Measurements from ENCODE around the gene AGER. TPM values are rescaled to one million over a fixed set of nuclear protein-coding genes. Genes with fewer than 3 reads are reported as not detected.

The AGER gene
- total RNA-seq (2014; rRNA removed; shearing (Covaris generic); ENCODE audit: low replicate concordance), result 9.0 and 9.2 TPM in 2 replicates

DNA sequence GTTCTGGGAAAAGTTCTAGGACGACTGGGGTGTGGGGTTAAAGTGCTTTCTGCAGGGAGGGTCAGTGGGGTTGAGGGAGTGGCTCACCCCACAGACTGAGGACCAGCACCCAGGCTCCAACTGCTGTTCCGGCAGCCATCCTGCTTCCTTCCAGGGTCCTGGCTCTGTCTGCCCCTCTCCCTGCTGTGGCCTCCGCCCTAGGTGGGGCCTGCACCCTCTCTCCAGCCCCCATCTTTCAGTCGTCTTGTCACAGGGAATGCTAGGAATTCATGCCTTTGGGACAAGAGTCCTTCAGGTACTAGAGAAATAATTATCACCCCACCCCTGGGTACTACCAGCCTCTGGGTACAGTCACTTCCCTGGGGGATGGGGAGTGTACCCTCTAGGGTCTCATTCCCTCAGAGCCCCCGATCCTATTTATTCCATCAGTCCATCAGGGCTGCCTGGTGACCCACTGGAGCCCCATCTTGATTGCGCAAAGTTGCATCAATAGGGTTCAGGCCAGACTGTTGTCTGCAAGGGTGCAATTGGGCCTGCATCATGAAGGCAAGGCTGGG, at the start of gene AGER:
Gene AGER, minus strand, starts transcription at position 170 of the 557 bp plus-strand sequence. Its CDS starts 31 bp downstream, at position 139.
- H3K4me2 ChIP-seq (ENCODE audit: low read depth, low read length, poor library complexity, severe bottlenecking), result no peak within 1 kb of the TSS
- H3K9ac ChIP-seq (ENCODE audit: low read length), result no peak within 1 kb of the TSS
- peaks cover 29% of the 10 kb centered on the region for H3K79me2 ChIP-seq (ENCODE audit: low read length)
- no peaks in the 10 kb centered on the region for H3K27me3 ChIP-seq (ENCODE audit: low read length)
- H3K36me3 ChIP-seq (ENCODE audit: insufficient read depth, low read length), result peaks cover 9% of the 10 kb centered on the region
- DNase-seq, result no peak
- H3K9me2 ChIP-seq (replicated peaks; ENCODE audit: insufficient read depth, low read length), result no peaks in the 10 kb centered on the region
- no peak within 1 kb of the TSS for H3K27ac ChIP-seq (ENCODE audit: low read length)
- H2AFZ ChIP-seq (ENCODE audit: low read length), result no peak within 1 kb of the TSS
- H4K20me1 ChIP-seq (ENCODE audit: insufficient read depth, low read depth, low read length), result no peaks in the 10 kb centered on the region
- H3K4me1 ChIP-seq (ENCODE audit: low read length), result peaks cover 51% of the 10 kb centered on the region
- no peaks in the 10 kb centered on the region for H3K9me3 ChIP-seq (ENCODE audit: low read length)
- H3K4me3 ChIP-seq (ENCODE audit: low read length), result no peak within 1 kb of the TSS

DNA sequence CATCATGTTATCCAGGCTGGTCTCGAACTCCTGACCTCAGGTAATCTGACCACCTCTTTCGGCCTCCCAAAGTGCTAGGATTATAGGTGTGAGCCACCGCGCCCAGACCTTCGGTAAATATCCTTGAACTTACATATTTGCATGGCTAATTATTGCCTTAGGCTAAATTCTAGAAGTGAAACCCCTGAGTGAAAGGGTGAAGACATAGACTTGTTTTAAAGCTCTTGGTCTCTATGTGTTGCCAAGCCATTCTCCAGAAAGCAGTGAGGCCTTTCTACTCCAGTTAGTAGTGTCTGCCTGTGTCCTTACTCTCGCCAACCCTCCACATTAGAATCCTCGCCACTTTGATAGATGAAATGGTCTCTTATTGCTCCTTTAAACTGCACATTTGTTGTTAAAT, 42.4 kb upstream of the AGER start:
- H3K4me2 ChIP-seq (ENCODE audit: low read depth, low read length, poor library complexity, severe bottlenecking), result peak overlapping the region; percentile 4
- no peak overlapping the region for H3K9ac ChIP-seq (ENCODE audit: low read length)
- H4K20me1 ChIP-seq (ENCODE audit: insufficient read depth, low read depth, low read length), result no peaks in the 10 kb centered on the region
- H3K27me3 ChIP-seq (ENCODE audit: low read length), result no peaks in the 10 kb centered on the region
- H3K4me1 ChIP-seq (ENCODE audit: low read length), result peaks cover 47% of the 10 kb centered on the region
- no peak overlapping the region for H2AFZ ChIP-seq (ENCODE audit: low read length)
- no peaks in the 10 kb centered on the region for H3K36me3 ChIP-seq (ENCODE audit: insufficient read depth, low read length)
- H3K9me2 ChIP-seq (replicated peaks; ENCODE audit: insufficient read depth, low read length), result no peaks in the 10 kb centered on the region
- H3K27ac ChIP-seq (ENCODE audit: low read length), result no peak overlapping the region
- no peak overlapping the region for H3K4me3 ChIP-seq (ENCODE audit: low read length)
- H3K9me3 ChIP-seq (ENCODE audit: low read length), result no peaks in the 10 kb centered on the region
- no peaks in the 10 kb centered on the region for H3K79me2 ChIP-seq (ENCODE audit: low read length)
- DNase-seq, result peak; percentile 60

DNA sequence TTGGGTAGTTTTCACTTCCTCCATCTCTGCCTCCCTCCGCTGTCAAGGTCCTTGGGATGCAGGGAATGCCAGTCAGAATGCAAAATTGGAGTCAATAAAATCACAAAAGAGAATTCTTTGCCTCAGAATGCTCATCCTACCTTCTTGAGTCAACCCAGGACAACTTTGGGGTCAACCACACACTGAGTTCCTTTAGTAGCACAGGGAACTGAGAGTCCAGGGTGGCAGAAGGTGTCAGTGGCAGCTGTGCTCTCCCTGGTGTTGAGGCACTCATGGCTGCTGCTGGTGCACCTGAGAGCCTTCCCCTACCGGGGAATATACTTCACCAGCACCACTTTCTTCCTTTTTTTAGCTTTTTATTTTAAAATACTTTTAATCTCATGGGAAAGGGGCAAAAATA, 40.6 kb upstream of the AGER start:
- Histone ChIP-seq H2AFZ (ENCODE audit: low read length) (no peak overlapping the region), H3K27ac (ENCODE audit: low read length) (peak overlapping the region; percentile 28; the same call in 1 of the 2 replicates), H3K9me2 (replicated peaks; ENCODE audit: insufficient read depth, low read length) (no peaks in the 10 kb centered on the region), H3K4me2 (ENCODE audit: low read depth, low read length, poor library complexity, severe bottlenecking) (no peak overlapping the region), H3K79me2 (ENCODE audit: low read length) (no peaks in the 10 kb centered on the region), H3K9me3 (ENCODE audit: low read length) (no peaks in the 10 kb centered on the region), H4K20me1 (ENCODE audit: insufficient read depth, low read depth, low read length) (no peaks in the 10 kb centered on the region), H3K27me3 (ENCODE audit: low read length) (no peaks in the 10 kb centered on the region), H3K4me1 (ENCODE audit: low read length) (peaks cover 55% of the 10 kb centered on the region), H3K4me3 (ENCODE audit: low read length) (no peak overlapping the region), H3K9ac (ENCODE audit: low read length) (no peak overlapping the region), H3K36me3 (ENCODE audit: insufficient read depth, low read length) (no peaks in the 10 kb centered on the region)
- DNase-seq, result peak; percentile 52

DNA sequence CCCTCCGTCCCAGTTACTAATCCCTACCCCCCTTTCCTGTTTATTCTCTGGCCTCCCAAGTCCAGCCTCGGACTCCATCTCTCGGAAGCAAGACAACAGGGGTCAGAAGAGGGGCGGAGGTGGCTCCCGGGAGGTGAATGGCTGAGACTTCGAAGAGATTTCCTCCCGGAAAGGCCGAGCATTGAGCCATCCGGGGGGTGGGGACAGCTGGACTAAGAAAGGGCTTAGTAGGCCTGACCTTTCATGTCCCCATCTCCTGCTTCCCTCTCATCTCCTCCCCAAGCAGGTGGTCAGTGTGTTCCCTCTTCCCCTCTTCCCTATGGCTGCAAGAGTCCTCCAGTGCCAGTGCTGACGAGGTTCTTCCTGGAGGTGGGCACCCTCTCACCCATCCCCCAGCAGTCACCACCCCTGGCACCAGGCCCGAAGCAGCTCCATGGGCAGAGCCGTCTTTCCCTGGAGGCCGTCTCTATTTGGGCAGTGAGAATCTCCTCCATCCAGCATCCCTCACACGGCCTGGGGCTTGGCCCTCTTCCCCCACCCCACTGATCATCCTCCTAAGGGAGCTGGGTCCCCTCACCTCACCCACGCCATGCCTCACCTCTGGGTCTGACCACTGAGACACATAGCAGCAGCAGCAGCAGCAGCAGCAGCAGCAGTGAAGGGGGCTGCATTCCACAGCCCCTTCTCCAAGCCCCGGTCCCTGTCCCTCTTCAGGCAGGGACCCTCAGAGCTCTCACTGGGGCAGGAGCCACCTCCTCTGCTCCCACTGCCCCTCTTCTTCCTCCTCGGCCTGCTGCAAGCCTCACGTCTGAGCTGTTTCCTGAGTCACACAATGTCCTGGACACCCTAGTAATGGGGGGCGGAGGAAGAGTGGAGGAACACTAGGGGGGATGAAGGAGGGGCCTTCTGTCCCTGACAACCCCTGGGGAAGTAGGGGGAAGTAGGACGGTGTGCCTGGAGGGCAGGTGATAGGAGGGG, 39.5 kb upstream of the AGER start, which contains the start of gene NOTCH4:
Gene NOTCH4, minus strand, starts transcription at position 810 of the 978 bp plus-strand sequence. Its CDS starts 139 bp downstream, at position 671.
- Histone ChIP-seq H3K4me3 (ENCODE audit: low read length) (no peak within 1 kb of the TSS), H3K79me2 (ENCODE audit: low read length) (no peaks in the 10 kb centered on the region), H3K9ac (ENCODE audit: low read length) (no peak within 1 kb of the TSS), H3K27ac (ENCODE audit: low read length) (peak within 1 kb of the TSS; percentile 28; the same call in 1 of the 2 replicates), H3K4me1 (ENCODE audit: low read length) (peaks cover 55% of the 10 kb centered on the region), H3K9me3 (ENCODE audit: low read length) (no peaks in the 10 kb centered on the region), H3K9me2 (replicated peaks; ENCODE audit: insufficient read depth, low read length) (no peaks in the 10 kb centered on the region), H4K20me1 (ENCODE audit: insufficient read depth, low read depth, low read length) (no peaks in the 10 kb centered on the region), H3K27me3 (ENCODE audit: low read length) (no peaks in the 10 kb centered on the region), H3K36me3 (ENCODE audit: insufficient read depth, low read length) (no peaks in the 10 kb centered on the region), H2AFZ (ENCODE audit: low read length) (no peak within 1 kb of the TSS), H3K4me2 (ENCODE audit: low read depth, low read length, poor library complexity, severe bottlenecking) (no peak within 1 kb of the TSS)
- DNase-seq, result peak; percentile 35

DNA sequence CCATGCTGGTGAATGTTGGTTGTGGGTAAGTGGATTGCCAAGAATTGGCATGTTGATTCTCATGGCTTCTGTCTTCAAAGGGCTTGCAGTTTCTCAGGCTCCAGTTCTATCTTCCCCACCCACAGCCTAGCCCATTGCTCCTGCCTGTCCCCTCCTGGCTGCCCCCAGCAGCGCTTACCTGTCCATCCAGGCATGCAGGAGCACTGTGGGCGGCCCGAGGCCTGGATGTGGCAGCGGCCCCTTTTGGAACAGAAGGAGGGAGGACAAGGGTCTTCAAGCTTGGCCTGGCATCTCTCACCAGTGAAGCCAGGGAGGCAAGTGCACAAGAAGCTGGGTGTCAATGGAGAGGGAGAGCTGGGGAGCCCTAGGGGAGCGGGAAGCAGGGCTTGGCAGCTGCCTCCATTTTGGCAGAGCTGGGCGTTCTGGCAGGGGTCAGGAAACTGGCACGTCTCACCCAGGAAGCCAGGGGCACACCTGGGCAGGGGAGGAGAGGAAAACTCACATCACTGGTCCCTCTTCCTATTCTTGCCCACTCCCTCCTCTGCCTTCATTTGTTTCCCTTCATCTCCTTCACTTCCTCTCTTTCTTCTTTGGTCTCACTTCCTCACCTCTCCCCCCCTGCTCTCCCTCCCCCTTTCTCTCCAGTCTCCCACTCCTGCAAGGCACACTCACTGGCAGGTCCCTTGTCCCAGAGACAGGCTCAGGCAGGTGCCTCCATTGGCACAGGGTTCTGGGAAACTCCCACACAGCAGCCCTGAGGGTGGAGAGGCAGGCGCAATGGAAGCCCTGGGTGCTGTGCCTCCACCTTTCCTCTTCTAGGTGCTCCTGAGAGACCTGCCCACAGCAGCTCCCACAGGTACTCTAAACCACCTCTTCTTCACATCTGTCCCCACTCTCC, 38.5 kb upstream of the AGER start:
- H3K9me3 ChIP-seq (ENCODE audit: low read length), result no peaks in the 10 kb centered on the region
- H3K9me2 ChIP-seq (replicated peaks; ENCODE audit: insufficient read depth, low read length), result no peaks in the 10 kb centered on the region
- H3K4me1 ChIP-seq (ENCODE audit: low read length), result peaks cover 55% of the 10 kb centered on the region
- no peak overlapping the region for H3K9ac ChIP-seq (ENCODE audit: low read length)
- H3K4me2 ChIP-seq (ENCODE audit: low read depth, low read length, poor library complexity, severe bottlenecking), result peak overlapping the region; percentile 23
- no peak overlapping the region; the same call in 1 of the 2 replicates for H2AFZ ChIP-seq (ENCODE audit: low read length)
- peak; percentile 39 for DNase-seq
- no peak overlapping the region for H3K4me3 ChIP-seq (ENCODE audit: low read length)
- no peaks in the 10 kb centered on the region for H3K27me3 ChIP-seq (ENCODE audit: low read length)
- H3K79me2 ChIP-seq (ENCODE audit: low read length), result no peaks in the 10 kb centered on the region
- H3K27ac ChIP-seq (ENCODE audit: low read length), result no peak overlapping the region
- no peaks in the 10 kb centered on the region for H4K20me1 ChIP-seq (ENCODE audit: insufficient read depth, low read depth, low read length)
- no peaks in the 10 kb centered on the region for H3K36me3 ChIP-seq (ENCODE audit: insufficient read depth, low read length)

- Histone ChIP-seq H2AFZ (ENCODE audit: low read length) (no peak overlapping the region), H3K9me2 (replicated peaks; ENCODE audit: insufficient read depth, low read length) (no peaks in the 10 kb centered on the region), H3K79me2 (ENCODE audit: low read length) (no peaks in the 10 kb centered on the region), H3K4me2 (ENCODE audit: low read depth, low read length, poor library complexity, severe bottlenecking) (no peak overlapping the region), H3K9ac (ENCODE audit: low read length) (no peak overlapping the region), H3K4me3 (ENCODE audit: low read length) (no peak overlapping the region), H4K20me1 (ENCODE audit: insufficient read depth, low read depth, low read length) (no peaks in the 10 kb centered on the region), H3K9me3 (ENCODE audit: low read length) (no peaks in the 10 kb centered on the region), H3K27ac (ENCODE audit: low read length) (no peak overlapping the region), H3K36me3 (ENCODE audit: insufficient read depth, low read length) (no peaks in the 10 kb centered on the region), H3K4me1 (ENCODE audit: low read length) (peaks cover 39% of the 10 kb centered on the region), H3K27me3 (ENCODE audit: low read length) (no peaks in the 10 kb centered on the region)
- peak; percentile 29 for DNase-seq
These were observed 36.0 kb upstream of the AGER start for GRCh38 chr6:32220021-32220420.

DNA sequence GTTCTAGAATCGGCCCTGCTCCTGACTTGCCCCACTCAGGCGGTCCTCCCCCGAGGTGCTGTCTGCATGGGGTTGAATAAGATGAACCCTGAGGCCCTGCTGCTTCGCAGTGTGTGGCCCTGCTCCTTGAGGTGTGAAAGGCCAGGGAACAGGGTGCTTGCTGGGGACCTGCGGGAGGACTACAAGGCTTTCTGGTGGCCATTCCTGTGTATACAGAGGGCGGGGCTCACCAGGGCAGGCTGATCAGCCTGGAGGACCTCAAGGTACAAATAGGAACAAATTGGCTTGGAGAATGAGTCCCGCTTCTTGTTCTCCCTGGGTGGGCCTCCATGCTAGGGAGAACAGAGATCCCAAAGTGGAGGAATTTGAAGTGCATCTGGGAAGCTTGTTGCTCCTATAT, 34.1 kb upstream of the AGER start:
- Histone ChIP-seq H4K20me1 (ENCODE audit: insufficient read depth, low read depth, low read length) (no peaks in the 10 kb centered on the region), H3K4me2 (ENCODE audit: low read depth, low read length, poor library complexity, severe bottlenecking) (no peak overlapping the region), H3K9ac (ENCODE audit: low read length) (no peak overlapping the region), H3K4me3 (ENCODE audit: low read length) (no peak overlapping the region), H3K27ac (ENCODE audit: low read length) (no peak overlapping the region), H3K27me3 (ENCODE audit: low read length) (no peaks in the 10 kb centered on the region), H3K36me3 (ENCODE audit: insufficient read depth, low read length) (no peaks in the 10 kb centered on the region), H2AFZ (ENCODE audit: low read length) (no peak overlapping the region), H3K9me2 (replicated peaks; ENCODE audit: insufficient read depth, low read length) (no peaks in the 10 kb centered on the region), H3K4me1 (ENCODE audit: low read length) (peaks cover 25% of the 10 kb centered on the region), H3K9me3 (ENCODE audit: low read length) (no peaks in the 10 kb centered on the region), H3K79me2 (ENCODE audit: low read length) (no peaks in the 10 kb centered on the region)
- DNase-seq, result peak; percentile 30

Measured in Karpas-422 (cell line).